Neuronal stem cell (in vitro differentiated cells): ENCODE data around the gene CYB5R3.
A peak's percentile ranks its signal among the peaks of the same experiment; 100 is the strongest.
"Not testable (repeated sequence)": the region's sequence is repeated elsewhere in the genome, so short reads cannot be mapped to it uniquely, and the experiment has no call there.

Experiments
- DNase-seq: peaks from one replicate; pipeline ENCODE4 v3.0.0-alpha.2; 2013; ENCODE audit warnings: low spot score
- H2AFZ ChIP-seq: one replicate; pipeline ENCODE4 v1.6.1; 2013; ENCODE audit warnings: mild to moderate bottlenecking, low read length, inconsistent platforms
- H2AK5ac ChIP-seq: 2 replicates; pipeline ENCODE4 v1.6.1; 2013; ENCODE audit warnings: low read depth, mild to moderate bottlenecking, inconsistent platforms, low read length, moderate library complexity, mixed read lengths
- H2BK120ac ChIP-seq: 2 replicates; pipeline ENCODE4 v1.6.1; 2013; ENCODE audit warnings: low read depth, mild to moderate bottlenecking, inconsistent platforms, low read length, moderate library complexity, mixed read lengths
- H2BK12ac ChIP-seq: one replicate; pipeline ENCODE4 v1.6.1; 2013; ENCODE audit warnings: low read length, inconsistent platforms
- H2BK15ac ChIP-seq: 2 replicates; pipeline ENCODE4 v1.6.1; 2013; ENCODE audit warnings: mild to moderate bottlenecking, low read length, inconsistent platforms, mixed read lengths
- H2BK5ac ChIP-seq: one replicate; pipeline ENCODE4 v1.6.1; 2013; ENCODE audit warnings: inconsistent platforms, mild to moderate bottlenecking, low read length, moderate library complexity
- H3K14ac ChIP-seq: one replicate; pipeline ENCODE4 v1.6.1; 2013; ENCODE audit warnings: low read length, inconsistent platforms
- H3K18ac ChIP-seq: 2 replicates; pipeline ENCODE4 v1.6.1; 2013; ENCODE audit warnings: low read length, inconsistent platforms
- H3K23ac ChIP-seq: 2 replicates; pipeline ENCODE4 v1.6.1; 2013; ENCODE audit warnings: low read depth, mild to moderate bottlenecking, mixed read lengths, low read length, inconsistent platforms; ENCODE audit not compliant: poor library complexity
- H3K27ac ChIP-seq: replicated peaks from 3 replicates; pipeline ENCODE4 v1.5.1; 2013; ENCODE audit warnings: low read length, inconsistent platforms
- H3K27me3 ChIP-seq, 3 experiments: 2 replicates each; pipeline ENCODE4 v1.6.1; 2013; ENCODE audit warnings: low read length in 3 of 3, mild to moderate bottlenecking in 2 of 3, inconsistent platforms in 1 of 3, low read depth in 1 of 3, mixed read lengths in 1 of 3, moderate library complexity in 1 of 3; ENCODE audit not compliant: control insufficient read depth in 3 of 3, insufficient read depth in 3 of 3
- H3K36me3 ChIP-seq, 2 donors: replicated peaks in 1 of 2; 2 replicates each; pipeline ENCODE4 v1.6.1; 2013; ENCODE audit warnings: low read length in 2 of 2; ENCODE audit not compliant: control insufficient read depth in 2 of 2, insufficient read depth in 2 of 2
- H3K4ac ChIP-seq: 2 replicates; pipeline ENCODE4 v1.6.1; 2013; ENCODE audit warnings: inconsistent platforms, mild to moderate bottlenecking, low read length, moderate library complexity
- H3K4me1 ChIP-seq, 2 donors: 1 replicate in 1 of 2; 2 replicates in 1 of 2; pipeline ENCODE4 v1.6.1; 2013; ENCODE audit warnings: low read length in 2 of 2, low read depth in 1 of 2; ENCODE audit not compliant: control insufficient read depth in 2 of 2, insufficient read depth in 1 of 2
- H3K4me2 ChIP-seq: one replicate; pipeline ENCODE4 v1.6.1; 2013; ENCODE audit warnings: mild to moderate bottlenecking, low read length, inconsistent platforms; ENCODE audit not compliant: insufficient read depth, poor library complexity, severe bottlenecking
- H3K4me3 ChIP-seq, 2 donors: 2 replicates each; pipeline ENCODE4 v1.5.1; 2013; ENCODE audit warnings: low read length in 2 of 2, mild to moderate bottlenecking in 2 of 2, inconsistent platforms in 1 of 2, moderate library complexity in 1 of 2
- H3K79me1 ChIP-seq: one replicate; pipeline ENCODE4 v1.6.1; 2013; ENCODE audit warnings: low read depth, mild to moderate bottlenecking, inconsistent platforms, low read length, moderate library complexity
- H3K9ac ChIP-seq: one replicate; pipeline ENCODE4 v1.6.1; 2013; ENCODE audit warnings: mild to moderate bottlenecking, low read depth, low read length, inconsistent platforms; ENCODE audit not compliant: poor library complexity
- H3K9me3 ChIP-seq, 2 donors: replicated peaks in 1 of 2; 2 replicates each; pipeline versions ENCODE3 to v1.6.1; 2013; ENCODE audit warnings: low read length in 2 of 2, mild to moderate bottlenecking in 2 of 2, inconsistent platforms in 1 of 2, low read depth in 1 of 2, mixed read lengths in 1 of 2, moderate library complexity in 1 of 2; ENCODE audit not compliant: control insufficient read depth in 2 of 2, insufficient read depth in 1 of 2
- H4K8ac ChIP-seq: one replicate; pipeline ENCODE4 v1.6.1; 2013; ENCODE audit warnings: low read depth, mild to moderate bottlenecking, inconsistent platforms, low read length, moderate library complexity
- H4K91ac ChIP-seq: one replicate; pipeline ENCODE4 v1.6.1; 2013; ENCODE audit warnings: low read length, low read depth, mild to moderate bottlenecking, inconsistent platforms; ENCODE audit not compliant: poor library complexity
- WGBS, 2 donors: extraction: QIAGEN DNeasy Blood & Tissue Kit; methylation state at CpG; one replicate each; pipeline ENCODE4 v1.1.7; 2013; ENCODE audit warnings: missing lambda C conversion rate in 2 of 2, mixed read lengths in 1 of 2; ENCODE audit not compliant: insufficient read length in 2 of 2, insufficient replicate concordance in 1 of 2; ENCODE audit errors: extremely low coverage in 2 of 2; 5-methylcytosine and 5-hydroxymethylcytosine counted together

CYB5R3 gene

DNA sequence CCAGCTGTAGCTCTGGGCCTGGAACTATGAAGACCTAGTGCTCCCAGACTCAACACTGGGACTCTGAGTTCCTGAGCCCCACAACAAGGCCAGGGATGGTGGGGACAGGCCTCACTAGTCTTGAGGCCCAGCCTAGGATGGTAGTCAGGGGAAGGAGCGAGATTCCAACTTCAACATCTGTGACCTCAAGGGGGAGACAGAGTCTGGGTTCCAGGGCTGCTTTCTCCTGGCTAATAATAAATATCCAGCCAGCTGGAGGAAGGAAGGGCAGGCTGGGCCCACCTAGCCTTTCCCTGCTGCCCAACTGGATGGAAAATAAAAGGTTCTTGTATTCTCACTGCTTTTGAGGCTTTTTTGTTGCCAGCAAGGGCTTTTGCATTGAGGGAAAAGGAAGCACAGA is 75.1 kb downstream of the CYB5R3 start:
- not testable (repeated sequence) for H3K4me2 ChIP-seq, H2BK12ac ChIP-seq, H2BK5ac ChIP-seq, H4K91ac ChIP-seq, H3K4ac ChIP-seq, H3K14ac ChIP-seq, H3K27me3 ChIP-seq, H2BK15ac ChIP-seq, H2BK120ac ChIP-seq, H2AFZ ChIP-seq, H3K9me3 ChIP-seq, H2AK5ac ChIP-seq, H4K8ac ChIP-seq, H3K4me1 ChIP-seq, H3K27ac ChIP-seq, DNase-seq, H3K79me1 ChIP-seq, H3K18ac ChIP-seq, H3K23ac ChIP-seq, H3K9ac ChIP-seq, H3K4me3 ChIP-seq
- peaks cover 28 to 58% of the 10 kb centered on the region in 2 donors for H3K36me3 ChIP-seq
- WGBS, 2 donors, result no CpG with 5 or more reads among the region's 1 CpG

DNA sequence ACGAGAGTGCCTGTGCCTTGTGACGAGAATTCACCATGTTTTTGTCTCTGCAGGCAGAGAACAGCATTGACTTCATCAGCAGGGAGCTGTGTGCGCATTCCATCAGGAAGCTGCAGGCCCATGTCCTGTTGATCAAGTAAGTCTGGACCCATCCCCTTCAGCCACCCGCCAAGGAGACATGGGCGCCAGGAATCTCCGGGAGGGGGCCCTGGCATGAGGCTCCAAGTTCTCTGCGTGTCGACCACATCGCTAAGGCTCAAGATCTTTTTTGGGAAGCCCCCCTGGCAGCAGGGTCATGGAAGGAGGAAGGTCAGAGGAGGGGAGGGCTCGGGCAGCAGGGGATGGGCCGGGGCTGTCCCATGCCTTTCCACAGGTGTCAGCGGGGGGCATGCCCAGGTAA is 78.1 kb downstream of the CYB5R3 start:
- H2BK15ac ChIP-seq, H3K27ac ChIP-seq, H2BK120ac ChIP-seq, H3K4me2 ChIP-seq, H2BK12ac ChIP-seq, DNase-seq, H3K9me3 ChIP-seq, H4K8ac ChIP-seq, H2AFZ ChIP-seq, H3K18ac ChIP-seq, H3K9ac ChIP-seq, H3K14ac ChIP-seq, H3K23ac ChIP-seq, H4K91ac ChIP-seq, H3K79me1 ChIP-seq, H2AK5ac ChIP-seq, H2BK5ac ChIP-seq, H3K4me3 ChIP-seq, H3K27me3 ChIP-seq, H3K4me1 ChIP-seq, H3K4ac ChIP-seq: not testable (repeated sequence)
- WGBS, 2 donors, result no CpG with 5 or more reads among the region's 12 CpGs
- H3K36me3 ChIP-seq, result peaks cover 14 to 33% of the 10 kb centered on the region in 2 donors

GRCh38 chr22:42570580-42570979 is 78.6 kb downstream of the CYB5R3 start:
- peak overlapping the region; percentile 65 for H4K8ac ChIP-seq
- H3K9me3 ChIP-seq, H3K27me3 ChIP-seq, H2BK15ac ChIP-seq, H2BK5ac ChIP-seq, H3K27ac ChIP-seq, H2AFZ ChIP-seq, H3K18ac ChIP-seq, H3K23ac ChIP-seq, H3K79me1 ChIP-seq, H3K4me2 ChIP-seq, H3K4ac ChIP-seq, H2AK5ac ChIP-seq, H3K4me1 ChIP-seq, H4K91ac ChIP-seq, H2BK12ac ChIP-seq, DNase-seq, H2BK120ac ChIP-seq, H3K4me3 ChIP-seq, H3K14ac ChIP-seq: not testable (repeated sequence)
- WGBS, 2 donors, result no CpG with 5 or more reads among the region's 9 CpGs
- H3K36me3 ChIP-seq, result peaks cover 13 to 38% of the 10 kb centered on the region in 2 donors
- peak overlapping the region; percentile 21 for H3K9ac ChIP-seq

DNA sequence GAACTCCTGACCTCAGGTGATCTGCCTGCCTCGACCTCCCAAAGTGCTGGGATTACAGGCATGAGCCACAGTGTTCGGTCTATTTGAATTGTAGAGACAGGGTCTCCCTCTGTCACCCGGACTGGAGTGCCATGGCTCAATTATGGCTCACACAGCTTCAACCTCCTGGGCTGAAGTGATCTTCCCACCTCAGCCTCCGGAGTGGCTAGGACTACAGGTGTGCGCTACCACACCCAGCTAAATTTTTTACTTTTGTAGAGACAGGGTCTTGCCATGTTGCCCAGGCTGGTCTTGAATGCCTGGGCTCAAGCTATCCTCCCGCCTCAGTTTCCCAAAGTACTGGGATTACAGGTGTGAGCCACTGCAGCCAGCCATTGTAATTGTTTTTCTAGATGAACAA is 81.2 kb downstream of the CYB5R3 start:
- H2BK120ac ChIP-seq, H2BK15ac ChIP-seq, H3K9me3 ChIP-seq, H3K4me1 ChIP-seq, H3K79me1 ChIP-seq, H3K27ac ChIP-seq, H3K23ac ChIP-seq, H3K27me3 ChIP-seq, H3K4ac ChIP-seq, H4K8ac ChIP-seq, H4K91ac ChIP-seq, H2AK5ac ChIP-seq, H2AFZ ChIP-seq, H3K14ac ChIP-seq, H3K4me2 ChIP-seq, H3K9ac ChIP-seq, H2BK12ac ChIP-seq, H2BK5ac ChIP-seq, DNase-seq, H3K18ac ChIP-seq, H3K4me3 ChIP-seq: not testable (repeated sequence)
- H3K36me3 ChIP-seq, result peaks cover 8 to 32% of the 10 kb centered on the region in 2 donors
- WGBS, 2 donors, result no CpG with 5 or more reads among the region's 6 CpGs
